Measurements from ENCODE around the gene MEIOC.

GRCh38 chr17:44653384-44653783 is 2.9 kb upstream of the MEIOC start:
- TF ChIP-seq CTCF (IDR thresholded peaks at IDR 0.05 in 4 of 5, conservative IDR thresholded peaks at IDR 0.05 in 1 of 5) (no peak), POLR2A (IDR thresholded peaks at IDR 0.05) (no peak)

All from gastrocnemius medialis (tissue), 4 donors.